Measurements from ENCODE around the gene ALG2. TPM values are rescaled to one million over a fixed set of nuclear protein-coding genes. Genes with fewer than 3 reads are reported as not detected.

ALG2 gene
- total RNA-seq, 3 donors from 2014 or later (not counting 1 experiment from before 2014, with no cell fraction given): 17.3 to 23.2 (median 20.7) TPM

- Histone ChIP-seq H3K27me3 (ENCODE audit: control insufficient read depth, insufficient read depth, low read length) (no peaks in the 10 kb centered on the region), H3K36me3 (ENCODE audit: control insufficient read depth, insufficient read depth, low read length) (no peaks in the 10 kb centered on the region), H3K9me3 (ENCODE audit: control insufficient read depth, insufficient read depth, low read length) (no peaks in the 10 kb centered on the region), H3K4me1 (ENCODE audit: control insufficient read depth, insufficient read depth, low read length) (no peaks in the 10 kb centered on the region), H3K27ac (ENCODE audit: low read length) (no peak overlapping the region), H3K4me3 (ENCODE audit: low read length) (no peak overlapping the region)
- intact Hi-C loops (cut with micrococcal nuclease): no loop called here
- WGBS (ENCODE audit: insufficient coverage): 70% methylated on average over 1 of the region's 3 CpGs
- TF ChIP-seq, protein P1, sequence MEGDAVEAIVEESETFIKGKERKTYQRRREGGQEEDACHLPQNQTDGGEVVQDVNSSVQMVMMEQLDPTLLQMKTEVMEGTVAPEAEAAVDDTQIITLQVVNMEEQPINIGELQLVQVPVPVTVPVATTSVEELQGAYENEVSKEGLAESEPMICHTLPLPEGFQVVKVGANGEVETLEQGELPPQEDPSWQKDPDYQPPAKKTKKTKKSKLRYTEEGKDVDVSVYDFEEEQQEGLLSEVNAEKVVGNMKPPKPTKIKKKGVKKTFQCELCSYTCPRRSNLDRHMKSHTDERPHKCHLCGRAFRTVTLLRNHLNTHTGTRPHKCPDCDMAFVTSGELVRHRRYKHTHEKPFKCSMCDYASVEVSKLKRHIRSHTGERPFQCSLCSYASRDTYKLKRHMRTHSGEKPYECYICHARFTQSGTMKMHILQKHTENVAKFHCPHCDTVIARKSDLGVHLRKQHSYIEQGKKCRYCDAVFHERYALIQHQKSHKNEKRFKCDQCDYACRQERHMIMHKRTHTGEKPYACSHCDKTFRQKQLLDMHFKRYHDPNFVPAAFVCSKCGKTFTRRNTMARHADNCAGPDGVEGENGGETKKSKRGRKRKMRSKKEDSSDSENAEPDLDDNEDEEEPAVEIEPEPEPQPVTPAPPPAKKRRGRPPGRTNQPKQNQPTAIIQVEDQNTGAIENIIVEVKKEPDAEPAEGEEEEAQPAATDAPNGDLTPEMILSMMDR (IDR thresholded peaks at IDR 0.05): no peak
- Mint-ChIP-seq H3K36me3 (no peaks in the 10 kb centered on the region), H3K9me3 (no peaks in the 10 kb centered on the region), H3K4me1 (peaks cover 1 to 8% of the 10 kb centered on the region in 2 donors), H3K27ac (peak overlapping the region in 1 of 2 donors; percentile 0), H3K4me3 (no peak overlapping the region), H3K27me3 (ENCODE audit: low read depth in 2 of 2) (no peaks in the 10 kb centered on the region)
- ATAC-seq (no peak), DNase-seq (no peak)
Observed at GRCh38 chr9:99244344-99245260, 22.9 kb upstream of the ALG2 start.

GRCh38 chr9:99241106-99241505 lies 19.4 kb upstream of the ALG2 start:
- peaks cover 4% of the 10 kb centered on the region for H3K36me3 ChIP-seq (ENCODE audit: control insufficient read depth, insufficient read depth, low read length)
- DNase-seq (no peak), ATAC-seq (no peak)
- H3K9me3 ChIP-seq (ENCODE audit: control insufficient read depth, insufficient read depth, low read length): no peaks in the 10 kb centered on the region
- Mint-ChIP-seq H3K9me3 (no peaks in the 10 kb centered on the region), H3K36me3 (no peaks in the 10 kb centered on the region), H3K4me1 (peaks cover 2 to 7% of the 10 kb centered on the region in 2 donors), H3K27ac (no peak overlapping the region), H3K27me3 (ENCODE audit: low read depth in 2 of 2) (no peaks in the 10 kb centered on the region), H3K4me3 (no peak overlapping the region)
- H3K4me3 ChIP-seq (ENCODE audit: low read length): no peak overlapping the region
- 92% methylated on average over 5 of the region's 7 CpGs for WGBS (ENCODE audit: insufficient coverage)
- H3K4me1 ChIP-seq (ENCODE audit: control insufficient read depth, insufficient read depth, low read length): peaks cover 2% of the 10 kb centered on the region
- H3K27me3 ChIP-seq (ENCODE audit: control insufficient read depth, insufficient read depth, low read length): no peaks in the 10 kb centered on the region
- TF ChIP-seq, protein P1 (IDR thresholded peaks at IDR 0.05): no peak
- intact Hi-C loops (cut with micrococcal nuclease): no loop called here
- H3K27ac ChIP-seq (ENCODE audit: low read length): no peak overlapping the region

- peaks cover 8 to 10% of the 10 kb centered on the region in 2 donors for H3K4me1 Mint-ChIP-seq
- Histone ChIP-seq H3K4me3 (ENCODE audit: low read length) (no peak overlapping the region), H3K27ac (ENCODE audit: low read length) (no peak overlapping the region), H3K36me3 (ENCODE audit: control insufficient read depth, insufficient read depth, low read length) (peaks cover 4% of the 10 kb centered on the region), H3K27me3 (ENCODE audit: control insufficient read depth, insufficient read depth, low read length) (no peaks in the 10 kb centered on the region), H3K4me1 (ENCODE audit: control insufficient read depth, insufficient read depth, low read length) (peaks cover 4% of the 10 kb centered on the region), H3K9me3 (ENCODE audit: control insufficient read depth, insufficient read depth, low read length) (no peaks in the 10 kb centered on the region)
- TF ChIP-seq, protein P1 (IDR thresholded peaks at IDR 0.05): no peak
- no peak for ATAC-seq
- no peaks in the 10 kb centered on the region for H3K36me3 Mint-ChIP-seq
- intact Hi-C loops (cut with micrococcal nuclease): no loop called here
- no peak for DNase-seq
- H3K27me3 Mint-ChIP-seq (ENCODE audit: low read depth in 2 of 2): no peaks in the 10 kb centered on the region
- 71% methylated on average over 6 of the region's 6 CpGs for WGBS (ENCODE audit: insufficient coverage)
- H3K27ac Mint-ChIP-seq: peak overlapping the region in 1 of 2 donors; percentile 47
- no peak overlapping the region for H3K4me3 Mint-ChIP-seq
- no peaks in the 10 kb centered on the region for H3K9me3 Mint-ChIP-seq
Observed at GRCh38 chr9:99239341-99240060, 17.8 kb upstream of the ALG2 start.

All from natural killer cell (primary cell).